GM18873 (cell line): Measurements from ENCODE around the gene RRP1B.

Source experiments
- ATAC-seq: cut with Tn5 transposase; IDR thresholded peaks from one replicate; pipeline ENCODE4 v1.9.1; 2021; ENCODE audit warnings: mild to moderate bottlenecking, moderate library complexity, moderate number of reproducible peaks; ENCODE audit not compliant: unreplicated experiment, low FRiP score

The RRP1B gene

GRCh38 chr21:43739621-43740435 lies 80.5 kb downstream of the RRP1B start:
- no peak for ATAC-seq

- ATAC-seq = no peak
Measured at GRCh38 chr21:43740497-43741156, 81.3 kb downstream of the RRP1B start.

GRCh38 chr21:43741423-43742096 lies 82.2 kb downstream of the RRP1B start:
- ATAC-seq = no peak

GRCh38 chr21:43743947-43744346 lies 84.6 kb downstream of the RRP1B start:
- ATAC-seq = no peak

GRCh38 chr21:43744725-43745124 lies 85.4 kb downstream of the RRP1B start:
- ATAC-seq = no peak
